Hematopoietic multipotent progenitor cell (in vitro differentiated cells): ENCODE measurements around the gene SCRN2. TPM values are rescaled to one million over a fixed set of nuclear protein-coding genes. Genes with fewer than 3 reads are reported as not detected.

Experiments used
- DNase-seq, 3 donors: peaks; one replicate each; pipeline ENCODE4 v3.0.0-alpha.2; 2011 to 2015; ENCODE audit warnings: low read depth in 2 of 3, low spot score in 2 of 3
- total RNA-seq: library from RNA; depleted of rRNA; stranded (reverse); fragments of >200 nt; gene quantifications from one replicate; pipeline ENCODE4 v1.2.3, GENCODE V29; 2012

SCRN2 gene
- total RNA-seq, 1 donor, result 110 TPM

DNA sequence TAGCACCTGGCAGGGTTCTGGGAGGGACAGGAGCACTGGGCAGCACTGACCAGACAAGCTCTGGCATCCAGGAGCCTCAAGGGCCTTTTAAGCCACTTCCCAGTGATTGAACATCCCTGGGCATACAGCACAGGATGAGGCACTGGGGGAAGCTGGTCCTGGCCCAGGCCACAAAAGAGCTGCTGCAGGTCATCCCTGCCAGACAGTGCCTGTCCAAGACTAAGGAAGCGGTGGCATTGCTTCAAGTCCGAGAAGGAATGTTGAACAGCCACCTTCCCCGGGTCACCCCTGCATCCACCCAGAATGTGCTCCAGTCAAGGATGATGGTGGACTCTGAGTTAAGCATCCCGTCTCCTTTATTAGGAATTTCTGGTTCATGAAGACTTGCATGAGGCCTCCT lies 18.3 kb downstream of the SCRN2 start:
- DNase-seq, result no peak

DNA sequence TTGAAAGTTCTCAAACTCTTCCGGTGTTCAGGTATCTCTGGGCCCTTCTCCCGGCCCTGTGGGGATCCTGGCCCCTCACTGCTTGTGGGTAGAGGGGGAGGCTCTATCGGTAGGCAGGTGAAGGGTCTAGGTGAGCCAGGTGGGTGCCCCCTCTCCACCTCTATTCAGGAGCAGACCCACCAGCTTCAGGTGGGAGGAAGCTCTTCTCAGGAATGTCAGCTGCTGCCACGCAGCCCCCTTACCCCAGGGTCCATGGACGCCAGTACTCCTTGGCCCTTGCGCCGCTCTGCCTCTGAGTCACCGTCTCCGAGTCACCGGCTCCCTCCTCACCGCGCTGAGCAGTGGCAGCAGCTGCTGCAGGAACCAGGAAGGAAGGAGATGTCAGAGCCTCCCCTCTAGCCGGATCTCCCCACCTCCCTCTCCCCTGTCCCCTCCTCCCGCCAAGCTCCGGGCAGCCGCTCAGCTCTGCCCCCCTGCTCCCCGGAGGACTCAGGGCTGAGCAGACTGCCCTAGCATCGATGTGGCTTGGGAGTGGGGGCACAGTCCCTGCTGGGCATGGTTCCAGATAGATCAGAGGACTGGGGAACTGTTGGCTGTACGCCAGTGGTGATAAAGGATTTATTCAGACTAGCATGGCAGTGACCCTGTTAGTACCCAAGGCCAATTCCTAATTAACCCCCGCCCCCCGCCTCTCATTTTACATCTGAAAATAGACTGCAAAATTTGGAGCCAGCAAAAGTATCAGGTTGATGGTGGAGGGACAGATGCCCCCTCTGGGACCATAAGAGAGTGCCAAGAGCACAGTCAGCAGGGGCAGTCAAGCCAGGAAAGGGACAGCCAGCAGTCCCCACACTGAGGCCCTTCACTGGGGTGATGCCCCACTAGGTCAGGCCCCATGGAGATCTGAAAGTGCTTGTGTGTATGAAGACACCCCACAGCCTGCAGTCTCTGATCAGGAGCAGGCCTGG lies 19.4 kb downstream of the SCRN2 start, which contains the start of gene OSBPL7:
Gene OSBPL7 (minus strand): TSS at position 371 of the 968 bp plus-strand sequence. CDS start 1,516 bp downstream, outside the sequence.
- peak; percentile 32 to 94 (median 93) for DNase-seq

DNA sequence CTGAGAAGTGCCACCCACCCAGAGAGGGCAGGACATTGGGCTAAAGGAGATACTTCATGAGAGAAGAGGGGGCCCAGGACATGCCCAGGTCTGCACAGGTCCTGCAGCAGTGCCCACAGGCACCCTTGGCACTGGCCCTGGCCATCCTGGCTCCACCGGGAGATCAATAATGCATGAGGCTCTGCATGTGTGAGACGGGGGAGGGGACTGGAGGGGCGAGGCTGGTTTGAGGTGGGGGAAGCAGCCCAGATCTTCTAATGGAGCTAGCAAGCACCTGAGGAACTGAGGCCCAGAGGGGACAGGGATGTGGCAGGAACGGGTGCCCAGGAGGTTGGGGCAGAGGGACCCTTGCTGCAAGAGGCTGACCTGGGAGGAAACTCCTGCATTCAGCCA lies 20.0 kb downstream of the SCRN2 start:
- no peak for DNase-seq

DNA sequence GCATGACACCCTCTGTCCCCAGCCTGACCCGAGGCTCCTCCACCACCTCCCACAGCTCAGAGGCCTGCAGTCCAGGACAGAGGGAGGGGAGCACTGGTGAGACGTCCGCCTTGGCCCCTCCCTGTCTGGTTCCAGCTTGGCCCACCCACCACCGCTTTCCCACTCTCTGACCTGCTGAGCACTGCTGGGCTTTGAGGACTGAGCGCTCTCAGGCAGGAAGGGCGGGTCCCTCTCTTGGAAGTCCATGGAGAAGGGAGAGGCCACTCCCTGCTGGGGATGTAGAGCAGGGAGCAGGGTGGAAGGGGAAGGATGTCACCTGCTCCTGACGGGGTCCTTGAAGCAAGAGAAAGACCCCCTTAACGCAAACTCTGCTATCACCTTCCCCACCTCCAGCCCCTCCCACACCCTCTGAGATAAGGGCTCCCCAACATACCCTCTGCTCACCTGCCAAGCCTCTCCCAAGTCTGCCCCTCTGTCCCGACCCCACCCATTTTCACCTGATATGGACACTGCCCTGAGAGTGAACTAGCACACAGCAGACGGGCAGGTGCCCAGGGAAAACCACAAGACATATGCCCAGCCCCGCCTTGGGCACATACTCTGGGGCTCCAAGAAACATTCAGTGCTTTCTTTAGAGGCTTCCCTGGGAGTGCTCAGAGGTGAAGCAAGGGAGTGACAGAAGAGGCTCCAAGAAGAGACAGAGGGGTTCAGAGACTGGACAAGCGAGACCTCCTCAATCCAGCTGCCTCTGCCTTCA lies 20.9 kb downstream of the SCRN2 start:
- DNase-seq, result no peak

DNA sequence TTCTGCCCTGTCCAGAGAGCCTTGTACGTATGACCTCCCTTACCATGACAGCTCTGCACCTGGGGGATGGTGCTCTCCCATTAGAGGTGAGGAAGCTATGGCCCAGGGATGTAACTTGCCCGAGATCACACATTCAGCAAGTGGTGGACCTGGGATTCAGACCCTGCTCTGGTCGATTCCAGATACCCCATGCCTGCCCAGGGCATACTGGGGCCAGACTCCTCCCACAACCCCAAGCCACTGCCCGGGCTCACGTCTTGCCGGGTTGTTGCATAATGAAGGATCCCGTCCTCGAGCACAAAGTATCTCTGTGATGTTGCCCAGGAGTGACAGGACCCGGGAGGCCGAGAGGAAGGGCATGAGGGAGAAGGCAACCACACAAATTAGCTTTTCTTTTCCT lies 21.6 kb downstream of the SCRN2 start:
- no peak for DNase-seq

DNA sequence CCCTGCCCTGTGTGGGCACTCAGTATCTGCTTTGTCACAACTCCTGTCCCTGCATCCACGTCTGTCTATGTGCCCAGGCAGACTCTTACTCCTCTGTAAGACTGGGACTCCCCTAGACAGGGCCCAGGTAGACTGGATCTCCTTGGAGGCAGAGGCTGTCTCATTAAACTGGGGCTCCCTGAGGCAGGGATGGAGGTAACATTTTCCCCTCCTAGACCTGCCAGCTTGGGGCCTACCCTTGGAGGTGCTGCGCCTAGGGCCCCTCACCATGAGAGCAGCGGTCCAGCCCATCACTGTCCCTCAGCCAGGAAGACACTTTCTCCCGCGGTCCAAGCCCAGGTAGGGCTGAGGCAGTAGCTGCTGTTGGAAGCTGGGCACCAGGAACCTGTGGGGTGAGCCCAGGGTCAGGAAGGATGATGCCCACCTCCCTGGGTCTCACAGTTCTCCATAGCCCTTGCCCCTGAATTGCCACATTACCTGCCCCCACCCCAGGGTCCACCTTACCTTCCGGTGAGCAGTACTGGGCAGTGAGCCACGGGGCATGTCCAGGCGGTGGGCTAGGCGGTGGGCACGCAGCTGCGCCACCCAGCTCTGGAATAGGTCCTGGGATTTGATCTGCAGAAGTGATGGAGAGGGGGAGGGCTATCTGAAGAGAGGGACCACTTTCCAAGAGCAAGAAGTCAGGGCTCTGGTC lies 22.9 kb downstream of the SCRN2 start:
- no peak for DNase-seq

DNA sequence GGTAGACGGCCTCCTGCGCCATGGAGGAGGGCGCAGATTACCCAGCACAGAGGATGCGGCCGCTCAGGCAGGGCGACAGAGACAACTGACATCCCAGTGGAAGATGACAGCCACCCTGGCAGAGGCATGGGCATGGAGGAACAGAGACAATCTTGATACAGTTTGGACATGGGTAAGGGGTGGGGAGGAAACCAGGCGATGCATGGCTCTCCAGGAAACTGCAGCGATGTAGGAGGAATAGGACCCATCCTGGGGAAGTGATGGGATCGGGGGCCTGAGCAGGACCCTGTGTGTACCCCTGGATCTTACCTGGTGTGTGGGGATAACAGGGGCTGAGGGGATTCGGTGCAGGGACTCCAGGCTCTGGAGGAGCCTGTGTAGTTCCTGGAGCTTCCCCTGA lies 24.1 kb downstream of the SCRN2 start:
- DNase-seq, result no peak

DNA sequence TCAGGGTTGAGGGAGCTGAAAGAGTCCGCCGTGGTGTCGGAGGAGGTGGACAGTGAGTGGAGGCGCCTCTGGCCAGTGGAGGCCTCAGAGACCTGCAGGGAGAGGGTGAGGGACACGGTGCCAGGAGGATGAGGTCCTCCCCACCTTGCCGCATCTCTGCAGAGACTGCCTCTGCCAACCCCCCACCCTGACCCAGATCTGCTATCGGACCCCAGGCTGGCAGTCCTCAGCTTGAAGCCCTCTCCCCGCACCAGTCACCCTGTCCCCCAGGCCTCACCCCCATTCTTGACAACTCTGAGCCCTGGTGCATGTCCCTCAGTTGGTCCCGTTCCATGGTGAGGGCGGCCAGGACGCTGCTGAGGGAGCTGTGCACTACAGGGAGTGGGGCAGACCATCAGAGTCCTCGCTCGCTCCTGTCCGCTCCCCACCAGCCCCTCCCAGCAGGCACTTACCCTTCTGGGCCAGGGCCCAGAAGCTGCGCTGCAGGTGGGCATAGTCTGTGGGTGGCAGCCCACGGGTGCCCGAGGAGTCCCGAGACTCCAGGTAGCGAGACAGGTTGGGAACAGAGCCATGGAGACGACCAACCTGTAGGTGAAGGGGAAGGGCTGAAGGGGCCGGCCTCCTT lies 24.9 kb downstream of the SCRN2 start:
- no peak for DNase-seq

DNA sequence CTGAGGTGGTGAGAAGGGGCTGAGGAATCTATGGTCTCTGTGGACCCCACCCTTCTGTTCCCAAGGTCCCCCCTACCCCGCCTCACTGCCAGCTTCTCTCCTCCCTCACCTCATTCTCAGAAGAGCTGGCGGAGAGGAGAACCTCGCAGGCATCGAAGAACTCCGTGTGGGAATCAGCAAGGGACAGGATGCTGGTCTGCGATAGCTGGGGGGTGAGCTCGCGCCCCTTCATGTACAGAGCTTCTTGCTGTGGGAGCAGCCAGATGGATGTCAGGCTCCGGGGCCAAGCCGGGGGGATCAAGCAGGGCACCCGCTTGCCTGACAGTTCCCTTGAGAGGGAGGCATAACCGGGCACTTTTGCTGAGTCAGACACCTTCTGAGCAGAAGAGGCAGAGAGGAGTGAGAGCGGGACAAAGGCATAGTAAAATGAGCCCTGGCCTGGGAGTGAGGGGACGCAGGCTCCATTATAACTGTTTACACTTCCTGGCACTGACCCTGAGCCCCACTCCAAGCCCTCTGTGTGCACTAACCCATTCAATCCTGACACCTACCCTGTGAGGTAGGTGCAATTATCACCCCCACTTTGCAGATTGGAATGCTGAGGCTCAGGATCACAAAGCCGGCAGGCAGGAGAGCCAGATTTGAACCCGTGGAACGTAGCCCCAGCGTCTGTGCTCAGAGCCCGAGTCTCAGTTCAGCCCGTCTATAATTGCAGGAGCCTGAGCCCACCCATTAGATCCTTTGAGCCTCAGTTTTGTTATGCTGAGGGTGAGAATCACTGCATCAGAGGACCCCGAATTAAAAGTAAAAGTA lies 25.8 kb downstream of the SCRN2 start:
- no peak for DNase-seq

DNA sequence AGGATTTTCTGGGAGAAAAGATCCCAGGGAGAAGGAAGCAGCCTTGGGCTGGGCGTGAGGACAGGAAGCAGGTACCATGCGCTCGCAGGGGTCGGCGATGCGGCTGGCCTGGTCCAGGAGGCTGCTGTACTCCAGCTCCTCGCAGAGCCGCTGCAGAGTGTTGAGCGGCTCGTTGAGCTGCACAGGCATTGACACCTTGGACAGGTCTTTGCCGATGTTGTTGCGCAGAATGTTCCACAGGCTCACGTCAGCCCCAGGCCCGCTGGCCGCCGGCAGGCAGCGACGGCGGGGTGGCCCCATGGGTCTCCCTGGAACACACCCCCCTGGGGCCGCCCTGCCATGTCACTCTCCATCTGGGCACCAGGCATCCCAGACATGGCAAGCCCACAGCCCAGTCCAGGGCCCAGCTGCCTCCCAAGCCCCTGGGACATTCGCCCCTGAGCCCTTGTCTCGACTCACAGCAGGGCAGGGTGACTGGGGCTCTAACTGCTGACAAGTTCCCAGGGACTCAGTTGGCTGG lies 27.5 kb downstream of the SCRN2 start:
- no peak for DNase-seq

DNA sequence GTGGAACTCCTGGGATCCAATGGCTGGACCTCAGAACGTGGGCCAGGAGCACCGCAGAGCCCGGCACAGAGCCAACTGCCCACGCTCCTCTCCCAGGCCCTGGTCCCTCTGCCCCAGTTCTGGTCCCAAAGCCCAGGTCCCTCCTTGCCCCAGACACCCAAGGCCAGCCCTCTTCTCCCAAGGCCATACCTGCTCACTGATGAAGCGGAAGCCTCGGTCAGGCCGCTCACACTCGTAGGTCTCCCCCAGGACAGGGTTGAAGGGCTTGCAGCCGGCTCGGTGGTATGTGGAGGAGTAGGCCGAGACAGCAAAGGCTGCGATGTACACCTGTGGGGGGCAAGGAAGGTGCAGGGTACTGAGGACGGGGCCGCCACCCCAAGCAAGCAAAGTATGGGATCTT lies 28.0 kb downstream of the SCRN2 start:
- DNase-seq, result no peak

DNA sequence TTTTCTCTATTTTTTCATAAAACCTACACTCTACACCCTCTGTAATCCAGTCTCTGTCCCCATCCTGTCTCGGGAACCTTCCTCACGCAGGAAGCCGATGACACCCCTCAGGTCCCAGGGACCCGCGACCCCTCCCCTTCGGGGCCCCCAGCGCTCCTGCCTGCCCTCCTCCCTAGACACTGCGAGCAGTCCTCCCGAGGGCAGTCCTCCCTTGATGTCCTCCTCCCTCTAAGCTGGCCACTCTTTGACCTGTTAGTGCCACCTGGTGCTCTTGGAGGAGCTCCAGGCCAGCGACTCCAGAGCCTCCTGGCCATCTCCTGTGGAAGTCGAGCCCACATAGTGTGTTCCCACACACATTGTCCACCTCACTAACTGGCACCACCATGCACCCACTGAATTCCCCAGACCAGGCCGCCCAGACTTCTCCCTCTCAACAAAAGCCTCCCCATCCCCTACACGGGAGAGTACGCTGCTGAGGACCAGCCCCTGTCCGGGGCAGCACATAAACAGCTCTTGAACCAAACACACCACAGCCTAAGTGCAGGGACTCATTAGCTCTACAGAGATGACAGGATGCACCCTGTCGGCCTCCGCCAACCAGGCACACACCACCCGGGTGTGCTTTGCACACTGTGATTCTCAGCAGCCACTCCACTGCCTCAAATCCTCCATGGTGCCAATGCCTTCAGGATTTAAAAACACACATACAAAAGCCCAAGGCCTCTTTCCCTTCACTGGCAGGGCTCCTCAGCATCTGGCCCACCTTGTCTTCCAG lies 28.7 kb downstream of the SCRN2 start:
- no peak for DNase-seq

DNA sequence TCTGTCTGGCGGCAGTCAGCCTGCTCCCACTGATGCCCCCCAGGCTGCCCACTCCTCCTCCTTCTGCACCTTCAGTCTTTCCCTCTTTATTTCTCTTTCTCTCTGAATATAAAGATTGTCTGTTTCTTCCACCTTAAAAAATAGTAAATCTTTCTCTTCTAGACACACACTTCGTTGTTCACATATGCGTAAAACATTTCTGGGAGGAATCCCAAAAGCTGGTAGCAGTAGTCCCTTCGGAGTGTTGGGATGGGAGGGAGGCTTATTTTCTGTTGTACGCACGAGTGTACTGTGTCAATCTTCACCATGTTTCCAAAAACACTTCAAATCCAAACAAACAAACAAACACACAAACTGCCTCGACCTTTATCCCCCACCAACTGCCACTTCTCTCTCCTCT lies 29.4 kb downstream of the SCRN2 start:
- DNase-seq, result no peak

DNA sequence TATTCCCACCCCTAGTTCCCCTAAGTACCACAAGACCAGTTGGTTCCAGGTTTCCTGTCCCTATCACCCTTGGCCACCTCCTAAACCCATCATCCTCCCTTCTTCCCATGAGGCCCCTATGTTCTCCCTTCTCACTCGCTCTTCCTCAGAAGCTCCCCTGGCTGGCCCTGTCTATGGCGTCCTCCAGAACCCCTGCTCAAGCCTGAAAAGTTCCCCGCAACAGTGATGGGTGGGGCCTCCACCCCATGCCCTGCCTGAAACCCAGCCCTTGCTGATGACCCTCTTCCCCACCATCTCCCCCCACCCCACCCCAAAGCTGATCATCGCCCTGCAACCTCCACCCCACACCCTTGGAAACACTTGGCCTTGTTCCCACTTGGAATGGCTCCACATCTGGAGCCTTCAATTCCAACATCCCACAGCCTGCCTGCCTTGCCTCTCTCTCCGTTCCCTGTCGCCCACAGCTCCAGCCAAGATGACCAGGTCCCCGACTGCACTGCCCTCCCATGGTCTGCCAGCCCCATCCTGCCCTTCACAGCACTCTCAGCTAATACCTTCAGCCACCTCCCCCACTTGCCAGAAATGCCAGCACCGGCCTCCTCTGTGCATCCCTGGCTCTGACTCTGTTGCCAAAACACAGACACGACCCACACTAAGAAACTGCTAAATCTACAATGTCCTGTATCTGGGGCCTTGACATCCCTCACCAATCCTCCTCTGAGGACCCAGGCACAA lies 30.0 kb downstream of the SCRN2 start:
- DNase-seq, result no peak

DNA sequence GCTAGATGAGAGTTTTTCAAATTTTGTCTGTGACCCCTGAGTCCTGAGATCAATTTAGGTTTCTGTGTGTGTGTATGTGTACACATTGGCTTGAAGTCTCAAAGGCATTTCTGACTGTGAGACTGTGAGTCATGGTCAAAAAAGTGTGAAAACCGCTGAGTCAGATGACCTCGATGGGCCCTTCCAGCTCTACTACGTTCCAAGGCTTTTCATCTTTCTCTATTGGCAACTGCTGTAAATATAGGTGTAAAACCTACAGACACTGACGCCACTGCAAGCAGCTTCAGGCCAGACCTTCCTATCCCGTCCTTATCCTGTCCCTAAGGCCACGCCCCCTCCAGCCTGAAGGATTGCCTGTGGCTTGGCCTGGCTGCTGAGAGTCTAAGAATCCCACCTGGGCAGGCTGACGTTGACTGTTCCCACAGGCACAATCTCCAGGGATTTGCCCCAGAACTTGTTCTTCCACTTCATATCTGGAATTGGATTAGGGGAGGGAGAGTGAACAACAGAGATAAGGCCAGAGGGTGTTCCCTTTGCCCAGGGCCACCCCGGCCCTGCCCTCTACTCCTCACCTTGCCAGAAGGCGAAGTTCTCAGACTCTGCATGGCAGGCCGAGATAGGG lies 30.8 kb downstream of the SCRN2 start:
- no peak for DNase-seq

DNA sequence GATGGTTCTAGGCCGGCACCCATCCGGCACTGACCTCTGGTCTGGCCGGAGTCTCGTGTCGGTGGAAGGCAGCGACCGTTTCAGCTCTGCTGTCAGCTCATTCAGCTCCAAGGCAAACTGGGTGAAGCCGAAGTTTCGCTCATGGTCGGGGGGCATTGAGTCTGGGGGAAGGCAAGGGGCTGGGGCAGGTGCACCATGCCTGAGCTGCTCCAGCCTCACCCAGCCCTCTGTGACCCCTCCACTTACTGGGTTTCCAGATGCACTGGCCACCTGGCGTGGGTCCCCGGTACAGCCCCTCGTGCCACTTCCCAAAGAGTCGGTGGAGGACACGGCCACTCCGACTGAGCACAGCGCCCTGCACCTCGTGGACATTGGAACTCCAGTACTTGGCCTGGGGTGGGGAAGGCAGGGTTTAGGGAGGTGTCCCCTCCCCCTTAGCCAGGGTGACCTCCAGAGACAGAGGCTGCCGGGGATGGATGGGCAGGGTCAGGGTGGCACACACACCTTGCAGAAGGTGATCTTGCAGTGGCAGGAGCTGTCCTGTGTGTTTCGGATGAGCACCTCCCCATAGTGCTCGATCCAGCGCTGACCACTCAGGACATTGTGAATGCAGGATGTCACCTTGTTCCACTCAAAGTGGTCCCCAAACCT lies 32.1 kb downstream of the SCRN2 start:
- DNase-seq, result no peak
